ENCODE results near the gene MMP23B.
"Not testable (repeated sequence)": the region's sequence is repeated elsewhere in the genome, so short reads cannot be mapped to it uniquely, and the experiment has no call there.

DNA sequence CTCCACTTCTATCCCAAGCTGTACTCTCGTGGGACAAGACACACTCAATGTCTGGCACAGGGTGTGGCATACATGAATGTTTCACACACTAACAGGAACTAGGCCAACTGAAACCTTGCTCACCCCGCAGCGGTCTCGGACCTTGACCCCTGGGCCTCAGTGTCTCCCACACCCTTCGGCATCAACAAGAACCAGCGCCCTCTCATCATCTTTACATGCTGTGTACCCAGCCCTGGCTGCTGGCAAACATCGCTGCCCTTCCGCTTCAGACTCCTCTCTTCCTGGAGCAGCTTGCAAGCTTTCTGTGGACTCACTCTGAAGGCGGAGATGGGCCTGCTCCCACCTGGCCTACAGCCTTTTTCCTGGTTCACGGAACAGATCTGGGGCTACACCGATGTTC lies 16.3 kb downstream of the MMP23B start:
- TF ChIP-seq, protein P1, sequence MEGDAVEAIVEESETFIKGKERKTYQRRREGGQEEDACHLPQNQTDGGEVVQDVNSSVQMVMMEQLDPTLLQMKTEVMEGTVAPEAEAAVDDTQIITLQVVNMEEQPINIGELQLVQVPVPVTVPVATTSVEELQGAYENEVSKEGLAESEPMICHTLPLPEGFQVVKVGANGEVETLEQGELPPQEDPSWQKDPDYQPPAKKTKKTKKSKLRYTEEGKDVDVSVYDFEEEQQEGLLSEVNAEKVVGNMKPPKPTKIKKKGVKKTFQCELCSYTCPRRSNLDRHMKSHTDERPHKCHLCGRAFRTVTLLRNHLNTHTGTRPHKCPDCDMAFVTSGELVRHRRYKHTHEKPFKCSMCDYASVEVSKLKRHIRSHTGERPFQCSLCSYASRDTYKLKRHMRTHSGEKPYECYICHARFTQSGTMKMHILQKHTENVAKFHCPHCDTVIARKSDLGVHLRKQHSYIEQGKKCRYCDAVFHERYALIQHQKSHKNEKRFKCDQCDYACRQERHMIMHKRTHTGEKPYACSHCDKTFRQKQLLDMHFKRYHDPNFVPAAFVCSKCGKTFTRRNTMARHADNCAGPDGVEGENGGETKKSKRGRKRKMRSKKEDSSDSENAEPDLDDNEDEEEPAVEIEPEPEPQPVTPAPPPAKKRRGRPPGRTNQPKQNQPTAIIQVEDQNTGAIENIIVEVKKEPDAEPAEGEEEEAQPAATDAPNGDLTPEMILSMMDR (IDR thresholded peaks at IDR 0.05), result not testable (repeated sequence)
- TF ChIP-seq POLR2A (IDR thresholded peaks at IDR 0.05), result not testable (repeated sequence)

All from uterus (tissue), 2 donors.